Naive thymus-derived CD8-positive, alpha-beta T cell (primary cell): Measurements from ENCODE around the gene DGKK. TPM values are rescaled to one million over a fixed set of nuclear protein-coding genes. Genes with fewer than 3 reads are reported as not detected.
A peak's percentile ranks its signal among the peaks of the same experiment; 100 is the strongest.

ENCODE experiments used
- ATAC-seq, 2 donors: fragments of 150-1000 bp; cut with Tn5 transposase in 1 of 2; sonication (Bioruptor Pico), chemical (Tn5 transposase) in 1 of 2; 1 replicate in 1 of 2; 2 replicates in 1 of 2; pipeline ENCODE4 v1.10.0; 2021; ENCODE audit warnings: mild to moderate bottlenecking in 2 of 2, moderate library complexity in 2 of 2
- POLR2A ChIA-PET: fragments of 350-600 bp; sonication (Branson Sonifier 250); formaldehyde crosslinking; loops from one replicate; lab custom pipeline; 2021; ENCODE audit warnings: antibody characterized with exemption; lab: Charles Lee
- DNase-seq, 10 donors: peaks; one replicate each; pipeline versions ENCODE4 v3.0.0 to v3.0.0-alpha.2; 2020 to 2022
- H3K27ac Mint-ChIP-seq, 10 donors: one replicate each; pipeline ENCODE4 v1.8.0; 2020 to 2022; ENCODE audit warnings: mild to moderate bottlenecking in 10 of 10, mixed read lengths in 10 of 10, moderate library complexity in 4 of 10, inconsistent platforms in 1 of 10
- H3K27me3 Mint-ChIP-seq, 5 donors: one replicate each; pipeline ENCODE4 v1.8.0; 2021 to 2022; ENCODE audit warnings: mixed read lengths in 5 of 5
- H3K36me3 Mint-ChIP-seq, 3 donors: one replicate each; pipeline ENCODE4 v1.8.0; 2020 to 2022; ENCODE audit warnings: mixed read lengths in 3 of 3, mild to moderate bottlenecking in 2 of 3, inconsistent platforms in 1 of 3
- H3K4me1 Mint-ChIP-seq, 4 donors: one replicate each; pipeline ENCODE4 v1.8.0; 2021 to 2022; ENCODE audit warnings: mixed read lengths in 4 of 4
- H3K4me3 Mint-ChIP-seq, 10 donors: one replicate each; pipeline ENCODE4 v1.8.0; 2020 to 2022; ENCODE audit warnings: mild to moderate bottlenecking in 10 of 10, mixed read lengths in 10 of 10, moderate library complexity in 6 of 10, inconsistent platforms in 1 of 10
- H3K9me3 Mint-ChIP-seq, 9 donors: one replicate each; pipeline ENCODE4 v1.8.0; 2020 to 2022; ENCODE audit warnings: mixed read lengths in 9 of 9, mild to moderate bottlenecking in 3 of 9, inconsistent platforms in 1 of 9, moderate library complexity in 1 of 9
- polyA plus RNA-seq, 3 donors: library from polyadenylated mRNA; unstranded; fragments of 300-500 nt; fragmentation: Illumina TruSeq; gene quantifications; one replicate each; pipeline ENCODE4 v1.2.3, GENCODE V29; 2021
- total RNA-seq, 8 experiments: library from RNA in 2 of 8; stranded (reverse) in 2 of 8; gene quantifications; one replicate each; pipeline ENCODE4 v1.2.3 and lab custom pipeline; 2021 to 2026

Gene DGKK
- not detected for total RNA-seq
- under 1 TPM in 1 of 3 donors, not detected in 2; 0.09 TPM for polyA plus RNA-seq
- total RNA-seq (lab: John Stamatoyannopoulos, UW), result 0 reads per million in 6 experiments

- ATAC-seq, result no peak
- DNase-seq, result no peak
- H3K4me3 Mint-ChIP-seq, result peak within 1 kb of the TSS in 7 of 10 donors; percentile 41 to 64 (median 50)
- H3K36me3 Mint-ChIP-seq, result peaks cover 0 to 4% (median 0%) of the 10 kb centered on the region in 3 donors
- peaks cover 0 to 4% (median 0%) of the 10 kb centered on the region in 9 donors for H3K9me3 Mint-ChIP-seq
- peak within 1 kb of the TSS in 1 of 10 donors; percentile 89 for H3K27ac Mint-ChIP-seq
- peaks cover 4 to 16% (median 10%) of the 10 kb centered on the region in 4 donors for H3K4me1 Mint-ChIP-seq
- H3K27me3 Mint-ChIP-seq, result peaks cover 19 to 51% (median 40%) of the 10 kb centered on the region in 5 donors
- POLR2A ChIA-PET, result no interaction called here
Measured at GRCh38 chrX:50470103-50471031, at the start of gene DGKK. Gene DGKK, minus strand, starts transcription at chrX:50470825. Its CDS starts 147 bp downstream, at chrX:50470678.

- no peak for ATAC-seq
- peaks cover 2 to 30% (median 8%) of the 10 kb centered on the region in 5 donors for H3K27me3 Mint-ChIP-seq
- no peak overlapping the region for H3K27ac Mint-ChIP-seq
- H3K4me1 Mint-ChIP-seq, result no peaks in the 10 kb centered on the region
- DNase-seq, result no peak
- POLR2A ChIA-PET, result no interaction called here
- H3K4me3 Mint-ChIP-seq, result no peak overlapping the region
- H3K9me3 Mint-ChIP-seq, result peaks cover 0 to 5% (median 0%) of the 10 kb centered on the region in 9 donors
- peaks cover 0 to 5% (median 0%) of the 10 kb centered on the region in 3 donors for H3K36me3 Mint-ChIP-seq
Measured at GRCh38 chrX:50514811-50515210, 44.2 kb upstream of the DGKK start.

GRCh38 chrX:50497114-50497513 is 26.5 kb upstream of the DGKK start:
- no peak for ATAC-seq
- Mint-ChIP-seq H3K4me1 (no peaks in the 10 kb centered on the region), H3K27me3 (peaks cover 0 to 28% (median 11%) of the 10 kb centered on the region in 5 donors), H3K9me3 (no peaks in the 10 kb centered on the region), H3K4me3 (no peak overlapping the region), H3K27ac (no peak overlapping the region), H3K36me3 (no peaks in the 10 kb centered on the region)
- POLR2A ChIA-PET, result no interaction called here
- no peak for DNase-seq

- no peak overlapping the region for H3K4me3 Mint-ChIP-seq
- no peak for ATAC-seq
- no peaks in the 10 kb centered on the region for H3K36me3 Mint-ChIP-seq
- DNase-seq, result no peak
- peaks cover 0 to 25% (median 15%) of the 10 kb centered on the region in 5 donors for H3K27me3 Mint-ChIP-seq
- no peak overlapping the region for H3K27ac Mint-ChIP-seq
- H3K9me3 Mint-ChIP-seq, result peaks cover 0 to 2% (median 0%) of the 10 kb centered on the region in 9 donors
- POLR2A ChIA-PET, result no interaction called here
- no peaks in the 10 kb centered on the region for H3K4me1 Mint-ChIP-seq
Measured at GRCh38 chrX:50495616-50496015, 25.0 kb upstream of the DGKK start.

GRCh38 chrX:50492720-50493119 is 22.1 kb upstream of the DGKK start:
- H3K27me3 Mint-ChIP-seq, result peaks cover 0 to 25% (median 13%) of the 10 kb centered on the region in 5 donors
- no peaks in the 10 kb centered on the region for H3K4me1 Mint-ChIP-seq
- ATAC-seq (no peak), DNase-seq (no peak)
- H3K27ac Mint-ChIP-seq, result no peak overlapping the region
- H3K36me3 Mint-ChIP-seq, result no peaks in the 10 kb centered on the region
- POLR2A ChIA-PET, result no interaction called here
- no peak overlapping the region for H3K4me3 Mint-ChIP-seq
- H3K9me3 Mint-ChIP-seq, result peaks cover 0 to 6% (median 0%) of the 10 kb centered on the region in 9 donors

- Mint-ChIP-seq H3K9me3 (peaks cover 0 to 10% (median 5%) of the 10 kb centered on the region in 9 donors), H3K4me1 (no peaks in the 10 kb centered on the region), H3K27me3 (peaks cover 0 to 12% (median 3%) of the 10 kb centered on the region in 5 donors), H3K4me3 (no peak overlapping the region), H3K27ac (no peak overlapping the region), H3K36me3 (no peaks in the 10 kb centered on the region)
- DNase-seq (no peak), ATAC-seq (no peak)
- POLR2A ChIA-PET, result no interaction called here
Measured at GRCh38 chrX:50484662-50485061, 14.0 kb upstream of the DGKK start.

- no peak overlapping the region for H3K27ac Mint-ChIP-seq
- DNase-seq, result no peak
- POLR2A ChIA-PET, result no interaction called here
- peaks cover 0 to 10% (median 5%) of the 10 kb centered on the region in 9 donors for H3K9me3 Mint-ChIP-seq
- H3K4me1 Mint-ChIP-seq, result no peaks in the 10 kb centered on the region
- ATAC-seq, result no peak
- H3K27me3 Mint-ChIP-seq, result peaks cover 0 to 21% (median 3%) of the 10 kb centered on the region in 5 donors
- no peak overlapping the region for H3K4me3 Mint-ChIP-seq
- no peaks in the 10 kb centered on the region for H3K36me3 Mint-ChIP-seq
Measured at GRCh38 chrX:50483283-50483682, 12.7 kb upstream of the DGKK start.

- no peak overlapping the region for H3K27ac Mint-ChIP-seq
- no peaks in the 10 kb centered on the region for H3K36me3 Mint-ChIP-seq
- peaks cover 19 to 65% (median 36%) of the 10 kb centered on the region in 5 donors for H3K27me3 Mint-ChIP-seq
- no peak overlapping the region for H3K4me3 Mint-ChIP-seq
- H3K4me1 Mint-ChIP-seq, result peaks cover 0 to 10% (median 5%) of the 10 kb centered on the region in 4 donors
- peaks cover 0 to 4% (median 0%) of the 10 kb centered on the region in 9 donors for H3K9me3 Mint-ChIP-seq
- POLR2A ChIA-PET, result no interaction called here
- ATAC-seq, result no peak
- DNase-seq, result no peak
Measured at GRCh38 chrX:50475208-50475607, 4.6 kb upstream of the DGKK start.

- peaks cover 4 to 16% (median 10%) of the 10 kb centered on the region in 4 donors for H3K4me1 Mint-ChIP-seq
- H3K27ac Mint-ChIP-seq, result peak overlapping the region in 1 of 10 donors; percentile 89
- DNase-seq (no peak), ATAC-seq (no peak)
- H3K27me3 Mint-ChIP-seq, result peaks cover 19 to 59% (median 38%) of the 10 kb centered on the region in 5 donors
- POLR2A ChIA-PET, result no interaction called here
- H3K4me3 Mint-ChIP-seq, result peak overlapping the region in 7 of 10 donors; percentile 41 to 64 (median 50)
- peaks cover 0 to 4% (median 0%) of the 10 kb centered on the region in 9 donors for H3K9me3 Mint-ChIP-seq
- H3K36me3 Mint-ChIP-seq, result peaks cover 0 to 4% (median 0%) of the 10 kb centered on the region in 3 donors
Measured at GRCh38 chrX:50471390-50471789, 765 bp upstream of the DGKK start.

- Mint-ChIP-seq H3K4me3 (no peak overlapping the region), H3K36me3 (peaks cover 0 to 4% (median 0%) of the 10 kb centered on the region in 3 donors), H3K4me1 (peaks cover 4 to 16% (median 10%) of the 10 kb centered on the region in 4 donors), H3K27ac (no peak overlapping the region), H3K9me3 (peaks cover 0 to 4% (median 0%) of the 10 kb centered on the region in 9 donors), H3K27me3 (peaks cover 14 to 49% (median 38%) of the 10 kb centered on the region in 5 donors)
- ATAC-seq, result no peak
- DNase-seq, result no peak
- POLR2A ChIA-PET, result no interaction called here
Measured at GRCh38 chrX:50469206-50469605, 1.4 kb downstream of the DGKK start.

- POLR2A ChIA-PET, result no interaction called here
- ATAC-seq, result no peak
- H3K9me3 Mint-ChIP-seq, result no peaks in the 10 kb centered on the region
- DNase-seq, result no peak
- no peak overlapping the region for H3K27ac Mint-ChIP-seq
- H3K36me3 Mint-ChIP-seq, result no peaks in the 10 kb centered on the region
- no peaks in the 10 kb centered on the region for H3K4me1 Mint-ChIP-seq
- H3K4me3 Mint-ChIP-seq, result no peak overlapping the region
- H3K27me3 Mint-ChIP-seq, result peaks cover 0 to 14% (median 8%) of the 10 kb centered on the region in 5 donors
Measured at GRCh38 chrX:50459615-50460014, 11.0 kb downstream of the DGKK start.

- Mint-ChIP-seq H3K4me3 (no peak overlapping the region), H3K27me3 (peaks cover 0 to 14% (median 6%) of the 10 kb centered on the region in 5 donors), H3K36me3 (no peaks in the 10 kb centered on the region), H3K9me3 (no peaks in the 10 kb centered on the region), H3K4me1 (no peaks in the 10 kb centered on the region), H3K27ac (no peak overlapping the region)
- POLR2A ChIA-PET, result no interaction called here
- DNase-seq (no peak), ATAC-seq (no peak)
Measured at GRCh38 chrX:50458483-50458882, 12.1 kb downstream of the DGKK start.
